ENCODE results near the gene USB1. TPM values are rescaled to one million over a fixed set of nuclear protein-coding genes. Genes with fewer than 3 reads are reported as not detected.

USB1 gene
- total RNA-seq, 1 donor from 2014 or later: 42.4 TPM

DNA sequence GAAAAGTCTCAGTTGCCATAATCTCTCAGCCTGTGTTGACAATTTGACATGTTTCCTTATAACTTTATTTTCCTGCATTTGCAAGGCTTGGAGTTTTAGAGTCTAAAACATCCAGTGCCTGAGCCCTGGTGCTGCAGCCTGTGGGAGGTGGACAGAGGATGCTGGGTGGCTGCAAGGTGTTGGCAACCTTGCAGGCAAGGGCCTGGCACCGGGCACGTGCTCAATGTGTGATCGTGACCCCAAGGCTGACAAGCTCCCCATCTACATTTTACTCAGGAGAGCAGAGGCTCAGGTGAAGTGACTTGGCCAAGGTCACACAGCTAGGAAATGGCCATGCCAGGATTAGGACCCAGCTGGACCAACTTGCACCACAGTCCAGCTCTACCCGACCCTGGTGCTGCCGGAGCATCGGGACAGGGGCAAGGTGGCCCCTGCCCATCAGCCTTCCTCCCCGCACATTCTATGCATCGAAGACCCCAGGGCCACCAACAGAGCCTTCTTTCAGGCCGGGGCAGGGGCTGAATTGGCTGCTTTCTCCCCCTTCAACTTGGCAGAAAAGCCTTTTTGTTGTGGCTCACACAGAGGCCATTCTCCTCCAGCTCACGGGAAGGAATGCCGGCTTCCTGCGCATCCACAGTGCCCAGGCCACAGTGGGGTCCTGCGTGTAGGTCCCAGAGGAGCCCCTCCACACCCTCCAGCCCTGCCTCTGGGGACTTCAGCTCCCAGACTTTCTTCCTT is 47.5 kb downstream of the USB1 start:
- no peak for DNase-seq (ENCODE audit: low spot score)

DNA sequence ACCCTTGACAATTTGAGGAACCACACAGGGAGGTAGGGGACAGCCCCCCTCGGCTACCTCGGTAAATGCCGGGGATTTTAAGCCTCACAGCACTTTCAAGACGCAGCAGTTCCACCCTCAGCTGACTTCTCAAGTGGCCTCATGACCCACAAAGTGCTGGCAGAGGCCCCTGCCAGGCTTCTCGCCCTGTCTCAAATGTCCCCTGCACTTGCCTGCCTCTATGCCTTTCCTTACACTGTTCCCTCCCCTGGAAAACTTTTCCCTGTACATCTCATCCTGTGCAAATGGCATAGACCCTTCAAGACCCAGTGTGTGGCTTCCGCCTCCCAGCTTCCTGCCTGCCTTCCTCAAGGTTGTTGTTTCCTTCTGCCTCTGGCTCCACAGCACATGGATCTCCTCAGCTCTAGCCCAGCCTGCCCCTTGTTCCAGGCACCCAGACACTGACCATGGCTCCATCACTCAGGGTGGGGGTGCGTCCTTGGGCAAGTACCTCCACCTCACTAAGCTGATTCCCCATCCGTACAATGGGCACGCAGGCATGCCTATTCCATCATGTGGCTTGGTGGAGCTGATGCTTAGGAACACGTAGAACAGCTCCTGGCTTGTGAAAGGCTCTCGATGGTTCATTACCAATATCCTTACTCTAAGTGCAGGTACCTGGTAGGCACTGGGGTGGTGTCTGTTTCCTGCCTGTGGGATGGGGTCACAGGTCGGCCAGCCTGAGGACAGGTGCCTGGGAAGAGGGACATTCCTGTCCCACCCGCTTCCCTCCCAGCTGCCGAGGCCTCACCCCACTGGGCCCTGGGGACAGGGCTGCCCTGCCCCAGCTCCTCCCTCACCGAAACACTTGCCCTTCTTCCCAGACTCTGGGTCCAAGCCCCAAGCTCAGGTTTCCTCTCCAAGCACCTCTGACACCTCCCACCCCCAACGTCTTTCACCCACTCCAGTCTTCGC is 48.3 kb downstream of the USB1 start:
- no peak for DNase-seq (ENCODE audit: low spot score)

GRCh38 chr16:58051296-58051695 is 50.1 kb downstream of the USB1 start:
- no peak for DNase-seq (ENCODE audit: low spot score)

DNA sequence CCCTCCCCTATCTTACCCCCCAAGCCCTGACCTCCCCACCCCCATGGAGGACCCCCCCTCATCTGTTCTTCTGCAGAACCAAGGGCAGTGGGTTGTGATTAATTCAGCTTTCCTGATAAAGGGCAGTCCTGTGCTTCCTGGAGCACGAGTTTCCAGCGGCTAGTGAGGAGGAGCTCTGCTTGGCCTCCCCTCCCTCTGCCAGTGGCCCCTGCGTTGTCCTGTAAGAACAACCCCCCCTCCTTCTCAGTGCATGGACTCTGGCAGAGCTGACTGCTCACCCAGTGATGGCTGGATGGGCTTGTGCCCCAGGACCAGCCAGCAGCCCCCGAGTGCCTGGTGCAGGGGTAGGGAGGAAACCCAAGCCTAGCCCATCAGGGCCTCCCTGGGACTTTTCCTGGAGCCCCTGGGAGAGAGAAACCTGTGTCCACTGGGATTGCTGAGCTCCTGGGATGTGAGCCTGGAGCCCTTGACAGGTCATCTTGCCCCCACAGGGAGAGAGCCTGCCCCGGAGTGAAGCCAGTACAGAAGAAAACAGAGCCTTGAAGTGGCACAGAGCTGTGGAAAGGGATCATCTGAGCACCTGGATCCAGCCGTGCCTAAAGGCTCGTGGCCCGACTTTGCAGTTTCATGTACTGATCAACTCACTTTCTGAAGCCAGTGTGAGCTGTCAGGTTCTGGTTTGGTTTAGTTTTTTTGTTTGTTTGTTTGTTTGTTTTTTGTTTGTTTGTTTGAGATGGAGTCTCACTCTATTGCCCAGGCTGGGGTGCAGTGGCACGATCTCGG is 50.8 kb downstream of the USB1 start:
- no peak for DNase-seq (ENCODE audit: low spot score)

DNA sequence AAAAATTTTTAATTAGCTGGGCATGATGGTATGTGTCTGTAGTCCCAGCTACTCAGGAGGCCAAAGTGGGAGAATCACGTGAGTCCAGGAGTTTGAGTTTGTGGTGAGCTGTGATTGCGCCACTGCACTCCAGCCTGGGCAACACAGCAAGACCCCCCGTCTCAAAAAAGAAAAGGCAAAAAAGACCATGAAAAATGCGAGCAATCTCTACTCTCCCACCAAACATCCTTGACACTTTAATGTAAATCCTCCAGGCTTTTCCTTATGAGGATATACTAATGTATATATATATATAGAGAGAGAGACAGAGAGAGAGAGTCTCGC is 52.4 kb downstream of the USB1 start:
- DNase-seq (ENCODE audit: low spot score): no peak

GRCh38 chr16:58054289-58054688 is 53.1 kb downstream of the USB1 start:
- DNase-seq (ENCODE audit: low spot score): no peak

- DNase-seq (ENCODE audit: low spot score): no peak
These were observed 55.4 kb downstream of the USB1 start for GRCh38 chr16:58056580-58056979.

GRCh38 chr16:58057121-58057520 is 55.9 kb downstream of the USB1 start:
- no peak for DNase-seq (ENCODE audit: low spot score)

DNA sequence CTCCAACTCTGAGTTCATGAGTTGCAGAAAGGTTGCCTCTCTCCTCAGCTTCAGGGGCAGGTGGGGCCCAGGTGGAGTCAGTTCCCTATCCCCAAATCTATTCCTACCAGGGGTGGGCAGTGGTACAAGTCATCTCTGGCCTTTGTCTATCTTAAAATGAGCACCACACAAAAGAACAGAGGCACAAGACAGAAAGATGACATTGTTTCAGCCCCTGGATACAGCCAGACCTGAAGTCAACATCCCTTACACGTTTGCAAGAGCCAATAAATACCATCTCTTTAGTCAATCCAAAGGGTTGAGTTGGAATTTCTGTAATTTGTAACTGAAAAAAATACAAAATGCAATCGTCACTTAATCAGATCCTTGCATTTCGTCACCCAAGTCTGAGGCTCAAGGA is 56.6 kb downstream of the USB1 start:
- no peak for DNase-seq (ENCODE audit: low spot score)

DNA sequence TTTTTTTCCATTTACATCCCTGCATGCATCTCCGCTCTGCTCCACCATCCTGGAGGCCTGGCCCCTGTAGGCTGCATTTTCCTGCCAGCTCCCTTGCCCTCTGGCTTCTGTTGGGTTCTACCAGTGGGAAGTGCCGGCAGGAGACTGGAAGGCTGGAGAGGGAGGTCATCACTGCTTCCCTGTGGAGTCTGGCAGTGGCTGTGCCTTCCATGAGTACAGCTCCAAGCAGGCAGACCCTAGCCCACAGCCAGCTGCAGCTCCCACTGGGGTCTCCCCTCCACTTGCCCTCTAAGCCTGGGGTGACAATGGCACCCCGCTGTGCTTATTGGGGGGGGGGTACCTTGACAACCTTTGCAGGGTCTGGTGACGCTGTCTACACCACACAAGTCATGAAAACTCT is 61.6 kb downstream of the USB1 start:
- DNase-seq (ENCODE audit: low spot score): no peak

DNA sequence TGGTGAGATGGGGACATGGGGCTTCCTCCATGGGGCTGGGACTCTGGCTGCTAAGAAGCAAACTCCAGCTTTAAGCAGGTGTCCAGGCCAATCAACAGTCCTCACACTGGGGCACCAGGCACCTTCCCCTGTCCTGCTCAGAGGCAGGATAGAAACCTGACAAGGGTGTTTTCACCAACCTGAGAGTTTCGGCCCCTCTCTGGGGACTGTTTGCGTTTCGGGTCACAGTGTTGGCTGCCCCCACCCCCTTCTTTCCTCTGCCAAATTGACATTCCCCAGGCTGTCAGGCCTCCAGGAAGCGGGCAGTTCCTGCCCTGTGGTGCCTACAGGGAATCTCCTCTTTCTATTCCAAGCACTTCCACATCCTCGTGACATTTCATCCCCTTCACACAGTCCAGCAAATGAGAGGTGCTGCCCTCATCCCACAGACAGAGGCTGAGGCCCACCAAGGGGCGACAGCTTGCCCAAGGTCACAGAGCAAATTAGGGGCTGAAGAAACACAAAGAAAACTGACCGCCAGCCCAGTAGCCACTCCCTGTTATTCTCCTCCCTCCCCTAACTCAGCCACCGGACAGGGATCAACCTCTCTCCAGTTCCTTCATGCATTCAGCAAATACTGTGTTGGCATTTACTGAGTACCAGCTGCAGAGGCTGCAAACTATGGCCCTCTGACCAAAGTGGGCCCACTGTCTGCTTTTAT is 62.3 kb downstream of the USB1 start:
- no peak for DNase-seq (ENCODE audit: low spot score)

- no peak for DNase-seq (ENCODE audit: low spot score)
These were observed 69.4 kb downstream of the USB1 start for GRCh38 chr16:58070585-58070984.

Other genes with a start within 250 kb of the USB1 start
- 39.3 TPM for gene KIFC3, start 198.9 kb upstream of the USB1 start, total RNA-seq
- gene CNGB1, start 30.3 kb upstream of the USB1 start, total RNA-seq: 0.29 TPM
- 12.1 TPM for gene ZNF319, start 735 bp upstream of the USB1 start, total RNA-seq
- gene MMP15, start 24.3 kb downstream of the USB1 start, total RNA-seq: 109 TPM
- 20.9 TPM for gene CFAP20, start 128.0 kb downstream of the USB1 start, total RNA-seq
- gene CSNK2A2, start 196.7 kb downstream of the USB1 start, total RNA-seq: 58.5 TPM